ENCODE data around the gene EP400. TPM values are rescaled to one million over a fixed set of nuclear protein-coding genes. Genes with fewer than 3 reads are reported as not detected.

Gene EP400
- total RNA-seq, 1 donor from 2014 or later, result 11.9 TPM

DNA sequence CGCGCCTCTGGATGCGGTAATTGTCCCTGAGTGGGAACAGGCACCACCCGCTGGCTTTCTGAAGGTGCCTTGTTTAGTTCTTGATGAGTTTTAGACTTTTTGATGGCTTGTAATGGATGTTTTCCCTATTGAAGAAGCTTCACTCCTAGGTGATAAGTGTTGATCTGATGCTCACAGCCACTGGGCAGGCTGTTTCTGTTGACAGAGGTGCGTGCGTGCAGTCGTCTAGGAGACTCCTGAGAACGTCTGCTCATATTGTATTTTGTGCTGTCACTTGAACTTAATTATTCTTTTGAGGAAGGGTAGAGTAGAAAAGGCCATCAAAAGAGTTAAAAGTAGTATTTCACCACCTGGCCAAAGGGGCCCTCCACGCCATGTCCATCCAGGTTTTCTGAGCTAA, 70.5 kb downstream of the EP400 start:
- DNase-seq (ENCODE audit: low read depth), result no peak
- TF ChIP-seq, protein P1, sequence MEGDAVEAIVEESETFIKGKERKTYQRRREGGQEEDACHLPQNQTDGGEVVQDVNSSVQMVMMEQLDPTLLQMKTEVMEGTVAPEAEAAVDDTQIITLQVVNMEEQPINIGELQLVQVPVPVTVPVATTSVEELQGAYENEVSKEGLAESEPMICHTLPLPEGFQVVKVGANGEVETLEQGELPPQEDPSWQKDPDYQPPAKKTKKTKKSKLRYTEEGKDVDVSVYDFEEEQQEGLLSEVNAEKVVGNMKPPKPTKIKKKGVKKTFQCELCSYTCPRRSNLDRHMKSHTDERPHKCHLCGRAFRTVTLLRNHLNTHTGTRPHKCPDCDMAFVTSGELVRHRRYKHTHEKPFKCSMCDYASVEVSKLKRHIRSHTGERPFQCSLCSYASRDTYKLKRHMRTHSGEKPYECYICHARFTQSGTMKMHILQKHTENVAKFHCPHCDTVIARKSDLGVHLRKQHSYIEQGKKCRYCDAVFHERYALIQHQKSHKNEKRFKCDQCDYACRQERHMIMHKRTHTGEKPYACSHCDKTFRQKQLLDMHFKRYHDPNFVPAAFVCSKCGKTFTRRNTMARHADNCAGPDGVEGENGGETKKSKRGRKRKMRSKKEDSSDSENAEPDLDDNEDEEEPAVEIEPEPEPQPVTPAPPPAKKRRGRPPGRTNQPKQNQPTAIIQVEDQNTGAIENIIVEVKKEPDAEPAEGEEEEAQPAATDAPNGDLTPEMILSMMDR (conservative IDR thresholded peaks at IDR 0.05; ENCODE audit: low read depth, low read length), result no peak
- no peak overlapping the region for H3K4me3 ChIP-seq (ENCODE audit: low read depth, low read length)

DNA sequence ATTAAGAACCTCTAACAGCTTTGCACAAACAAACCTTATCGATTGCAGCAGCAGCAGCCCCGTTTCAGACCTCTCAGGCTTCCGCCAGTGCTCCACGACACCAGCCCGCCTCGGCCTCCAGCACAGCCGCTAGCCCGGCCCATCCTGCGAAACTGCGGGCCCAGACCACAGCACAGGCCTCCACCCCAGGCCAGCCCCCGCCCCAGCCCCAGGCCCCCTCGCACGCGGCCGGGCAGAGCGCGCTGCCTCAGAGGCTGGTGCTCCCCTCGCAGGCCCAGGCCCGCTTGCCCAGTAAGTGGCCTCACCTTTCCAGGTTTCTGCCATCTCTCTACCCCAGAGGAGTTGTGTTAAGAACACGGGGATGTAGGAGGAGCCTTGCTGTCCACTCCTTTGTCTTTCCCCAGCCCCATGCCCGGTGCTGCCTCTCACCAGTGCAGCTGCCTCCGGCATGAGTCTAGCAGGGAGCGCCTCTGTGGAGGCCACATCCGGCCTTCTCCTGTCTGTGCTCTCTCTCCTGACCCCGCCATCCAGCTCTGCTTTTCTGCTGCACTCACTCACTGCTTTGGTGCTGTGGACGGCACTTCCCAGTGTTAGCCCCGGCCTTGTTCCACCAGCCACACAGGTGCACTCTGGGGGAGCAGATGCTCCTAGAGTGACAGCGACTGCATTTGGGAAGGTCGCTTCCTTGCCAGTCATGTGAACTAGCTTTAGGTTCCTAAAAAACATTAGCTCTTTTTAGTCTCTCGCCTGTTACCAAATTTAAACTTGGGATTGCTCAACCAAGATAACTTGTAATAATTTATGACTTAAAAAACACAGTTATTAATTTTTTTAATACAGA, 71.5 kb downstream of the EP400 start:
- TF ChIP-seq, protein P1 (conservative IDR thresholded peaks at IDR 0.05; ENCODE audit: low read depth, low read length), result no peak
- no peak overlapping the region for H3K4me3 ChIP-seq (ENCODE audit: low read depth, low read length)
- DNase-seq (ENCODE audit: low read depth), result no peak

DNA sequence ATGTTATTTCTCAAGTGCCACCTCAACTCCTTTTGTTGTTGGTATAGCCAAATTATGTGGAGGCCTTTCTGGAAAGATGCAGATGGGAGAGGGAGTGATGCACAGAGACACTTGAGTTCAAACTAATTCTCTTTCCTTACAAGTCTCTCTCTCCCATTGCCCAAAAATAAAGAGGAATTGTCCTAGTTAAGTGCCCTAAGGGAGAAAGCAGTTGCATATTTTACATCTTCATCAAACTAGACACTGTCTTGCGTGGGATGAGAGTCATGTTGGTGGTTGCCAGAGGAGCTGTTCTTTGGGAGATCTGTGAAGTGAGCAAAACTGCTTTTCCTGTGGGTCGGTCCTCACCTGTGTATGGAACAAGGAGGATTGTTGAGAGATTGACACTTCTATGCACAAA, 72.2 kb downstream of the EP400 start:
- no peak overlapping the region for H3K4me3 ChIP-seq (ENCODE audit: low read depth, low read length)
- TF ChIP-seq, protein P1 (conservative IDR thresholded peaks at IDR 0.05; ENCODE audit: low read depth, low read length), result no peak
- no peak for DNase-seq (ENCODE audit: low read depth)

DNA sequence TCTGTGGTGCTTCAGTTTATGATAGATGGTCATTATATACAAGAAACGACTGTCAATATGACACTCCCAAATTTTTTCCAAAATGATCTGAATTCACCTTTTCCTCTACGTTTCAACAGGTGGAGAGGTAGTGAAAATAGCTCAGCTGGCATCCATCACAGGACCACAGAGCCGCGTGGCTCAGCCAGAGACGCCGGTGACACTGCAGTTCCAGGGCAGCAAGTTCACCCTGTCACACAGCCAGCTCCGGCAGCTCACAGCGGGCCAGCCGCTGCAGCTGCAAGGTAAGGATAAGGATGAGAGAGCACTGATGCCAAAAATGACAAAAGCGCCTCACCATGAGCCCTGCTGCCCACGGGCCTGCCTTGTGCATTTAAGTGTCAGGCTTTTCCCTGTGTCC, 73.9 kb downstream of the EP400 start:
- no peak for DNase-seq (ENCODE audit: low read depth)
- TF ChIP-seq, protein P1 (conservative IDR thresholded peaks at IDR 0.05; ENCODE audit: low read depth, low read length), result no peak
- H3K4me3 ChIP-seq (ENCODE audit: low read depth, low read length), result no peak overlapping the region

GRCh38 chr12:132024758-132025157, 75.0 kb downstream of the EP400 start:
- DNase-seq (ENCODE audit: low read depth), result no peak
- TF ChIP-seq, protein P1 (conservative IDR thresholded peaks at IDR 0.05; ENCODE audit: low read depth, low read length), result no peak

DNA sequence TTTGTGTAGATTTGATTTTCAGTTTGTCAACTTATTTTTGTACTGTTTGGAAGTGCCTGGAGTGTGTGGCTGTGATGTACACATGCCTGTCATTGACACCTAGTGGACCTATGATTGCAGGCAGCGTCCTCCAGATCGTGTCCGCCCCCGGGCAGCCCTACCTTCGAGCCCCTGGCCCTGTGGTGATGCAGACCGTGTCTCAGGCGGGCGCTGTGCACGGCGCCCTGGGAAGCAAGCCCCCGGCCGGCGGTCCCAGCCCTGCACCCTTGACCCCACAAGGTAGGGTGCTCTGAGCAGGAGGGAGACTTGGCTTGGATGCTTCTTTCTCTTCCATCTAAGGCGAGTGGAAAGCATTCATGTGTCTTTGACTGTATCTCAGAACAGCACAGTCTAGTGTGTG, 75.8 kb downstream of the EP400 start:
- no peak overlapping the region for H3K4me3 ChIP-seq (ENCODE audit: low read depth, low read length)
- DNase-seq (ENCODE audit: low read depth), result no peak
- TF ChIP-seq, protein P1 (conservative IDR thresholded peaks at IDR 0.05; ENCODE audit: low read depth, low read length), result no peak

More at GRCh38 chr12:132024758-132025157, 75.0 kb downstream of the EP400 start:
- no peak overlapping the region for H3K4me3 ChIP-seq (ENCODE audit: low read depth, low read length)
